Measurements from ENCODE around the gene KRTAP23-1. TPM values are rescaled to one million over a fixed set of nuclear protein-coding genes. Genes with fewer than 3 reads are reported as not detected.

Gene KRTAP23-1
- total RNA-seq, 2 donors from 2014 or later: not detected

DNA sequence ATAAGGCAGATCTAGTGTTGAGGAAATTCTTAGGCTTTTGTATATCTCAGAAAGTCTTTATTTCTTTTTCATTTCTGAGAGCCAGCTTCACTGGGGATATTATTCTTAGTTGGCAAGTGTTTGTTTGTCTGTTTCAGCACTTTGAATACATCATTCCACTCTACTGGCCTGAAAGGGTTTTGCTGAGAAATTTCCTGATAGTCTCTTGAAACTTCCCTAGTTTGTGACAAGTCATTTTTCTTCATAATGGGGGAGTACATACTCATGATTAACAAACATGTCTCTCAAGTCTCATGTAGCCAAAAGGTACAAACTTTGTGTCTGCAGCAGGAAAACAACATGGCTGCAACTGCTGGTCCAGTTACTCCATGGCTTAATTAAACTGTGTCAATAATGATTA is 22.0 kb downstream of the KRTAP23-1 start:
- Histone ChIP-seq H3K4me3 (ENCODE audit: low read length) (no peak overlapping the region), H3K27me3 (ENCODE audit: control insufficient read depth, insufficient read depth, low read length, poor library complexity, severe bottlenecking) (no peaks in the 10 kb centered on the region), H3K4me1 (ENCODE audit: control insufficient read depth, insufficient read depth, low read length) (no peaks in the 10 kb centered on the region), H3K9me3 (ENCODE audit: control insufficient read depth, low read length) (peaks cover 13% of the 10 kb centered on the region), H3K36me3 (ENCODE audit: control insufficient read depth, insufficient read depth, low read length) (no peaks in the 10 kb centered on the region), H3K9ac (ENCODE audit: extremely low read depth, low read length, poor library complexity, severe bottlenecking) (no peak overlapping the region), H3K27ac (ENCODE audit: low read depth, low read length) (no peak overlapping the region)
- no peak for DNase-seq
- H3K4me1 Mint-ChIP-seq: no peaks in the 10 kb centered on the region
- no peaks in the 10 kb centered on the region for H3K27me3 Mint-ChIP-seq (ENCODE audit: insufficient read depth)
- H3K9me3 Mint-ChIP-seq: peaks cover 11% of the 10 kb centered on the region
- H3K36me3 Mint-ChIP-seq (ENCODE audit: low read depth): no peaks in the 10 kb centered on the region
- no peak overlapping the region for H3K4me3 Mint-ChIP-seq
- TF ChIP-seq CTCF (conservative IDR thresholded peaks at IDR 0.05): no peak
- no peak overlapping the region for H3K27ac Mint-ChIP-seq

DNA sequence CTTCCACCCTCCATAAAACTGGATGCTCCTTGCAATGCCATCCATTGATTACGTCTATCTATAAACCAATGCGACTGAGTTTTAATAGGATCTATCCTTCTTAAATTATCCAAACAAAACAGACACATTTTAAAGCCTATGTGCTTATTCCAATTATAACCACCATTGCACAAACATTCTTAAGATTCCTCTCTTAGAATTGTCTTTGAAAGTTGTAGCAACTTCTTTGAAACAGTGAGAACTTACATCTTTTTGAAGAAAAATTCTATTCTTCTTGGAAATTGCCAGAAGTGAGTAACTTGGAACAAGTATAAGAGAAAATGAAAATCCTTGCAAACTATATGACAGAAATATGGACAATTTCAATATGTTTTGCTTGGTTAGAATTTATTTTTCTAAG is 28.2 kb downstream of the KRTAP23-1 start, which contains the start of gene KRTAP26-1:
KRTAP26-1 (minus strand) TSS at position 101 of the 400 bp plus-strand sequence. CDS start 280 bp downstream, outside the sequence.
- Mint-ChIP-seq H3K9me3 (no peaks in the 10 kb centered on the region), H3K27me3 (ENCODE audit: insufficient read depth) (no peaks in the 10 kb centered on the region), H3K4me3 (no peak within 1 kb of the TSS), H3K36me3 (ENCODE audit: low read depth) (no peaks in the 10 kb centered on the region), H3K27ac (no peak within 1 kb of the TSS), H3K4me1 (no peaks in the 10 kb centered on the region)
- no peaks in the 10 kb centered on the region for H3K9me3 ChIP-seq (ENCODE audit: control insufficient read depth, low read length)
- no peak within 1 kb of the TSS for H3K27ac ChIP-seq (ENCODE audit: low read depth, low read length)
- no peak for DNase-seq
- H3K4me1 ChIP-seq (ENCODE audit: control insufficient read depth, insufficient read depth, low read length): no peaks in the 10 kb centered on the region
- no peaks in the 10 kb centered on the region for H3K27me3 ChIP-seq (ENCODE audit: control insufficient read depth, insufficient read depth, low read length, poor library complexity, severe bottlenecking)
- no peaks in the 10 kb centered on the region for H3K36me3 ChIP-seq (ENCODE audit: control insufficient read depth, insufficient read depth, low read length)
- 91 to 100% methylated on average over 1 to 2 of the region's 2 CpGs for WGBS, 2 experiments (ENCODE audit: insufficient coverage in 1 of 2, insufficient read length in 1 of 2)
- TF ChIP-seq CTCF (conservative IDR thresholded peaks at IDR 0.05): no peak
- H3K4me3 ChIP-seq (ENCODE audit: low read length): no peak within 1 kb of the TSS
- H3K9ac ChIP-seq (ENCODE audit: extremely low read depth, low read length, poor library complexity, severe bottlenecking): no peak within 1 kb of the TSS

DNA sequence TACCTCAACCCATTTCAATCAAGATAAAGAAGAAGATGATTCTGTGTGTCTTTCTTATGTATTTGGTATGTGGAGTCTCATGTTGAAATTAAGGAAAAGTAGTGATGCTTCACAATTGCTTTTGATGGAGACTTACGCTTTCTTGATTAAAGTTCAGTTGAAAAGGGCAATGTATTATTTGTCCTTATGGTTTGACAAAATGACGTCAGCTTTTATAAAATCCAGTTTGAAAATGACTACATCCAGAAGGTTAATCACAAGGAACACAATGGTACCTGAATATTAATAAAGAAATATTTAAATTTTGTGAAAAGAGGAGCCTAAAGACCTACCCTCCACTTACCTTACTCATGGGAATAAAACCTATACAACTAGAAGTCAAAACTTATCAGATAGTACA is 32.7 kb downstream of the KRTAP23-1 start:
- Histone ChIP-seq H3K36me3 (ENCODE audit: control insufficient read depth, insufficient read depth, low read length) (no peaks in the 10 kb centered on the region), H3K4me1 (ENCODE audit: control insufficient read depth, insufficient read depth, low read length) (no peaks in the 10 kb centered on the region), H3K9ac (ENCODE audit: extremely low read depth, low read length, poor library complexity, severe bottlenecking) (no peak overlapping the region), H3K9me3 (ENCODE audit: control insufficient read depth, low read length) (no peaks in the 10 kb centered on the region), H3K4me3 (ENCODE audit: low read length) (no peak overlapping the region), H3K27ac (ENCODE audit: low read depth, low read length) (no peak overlapping the region), H3K27me3 (ENCODE audit: control insufficient read depth, insufficient read depth, low read length, poor library complexity, severe bottlenecking) (no peaks in the 10 kb centered on the region)
- Mint-ChIP-seq H3K36me3 (ENCODE audit: low read depth) (no peaks in the 10 kb centered on the region), H3K4me3 (no peak overlapping the region), H3K27ac (no peak overlapping the region), H3K27me3 (ENCODE audit: insufficient read depth) (no peaks in the 10 kb centered on the region), H3K9me3 (no peaks in the 10 kb centered on the region), H3K4me1 (no peaks in the 10 kb centered on the region)
- TF ChIP-seq CTCF (conservative IDR thresholded peaks at IDR 0.05): no peak
- no peak for DNase-seq
- WGBS, 2 experiments (ENCODE audit: insufficient coverage in 1 of 2, insufficient read length in 1 of 2): 90 to 100% methylated on average over 1 to 2 of the region's 2 CpGs
